K562 (cell line): ENCODE data around the gene MET. TPM values are rescaled to one million over a fixed set of nuclear protein-coding genes. Genes with fewer than 3 reads are reported as not detected.

Experiments used
- ATAC-seq: fragments of 200-7000 bp; cut with Tn5 transposase; 3 replicates; pipeline ENCODE4 v1.9.1; 2020; ENCODE audit warnings: moderate library complexity
- BruUV-seq: library from RNA; stranded (reverse); fragments of 400-500 nt; replicated peaks from 2 replicates; lab custom pipeline; 2021; lab: Mats Ljungman, UMichigan
- CTCF ChIA-PET: fragments of 300-600 bp; formaldehyde crosslinking; extraction: SDS; loops from one replicate; lab custom pipeline; 2021; ENCODE audit warnings: low intra/inter-chr PET ratio; lab: Yijun Ruan, JAX
- POLR2A ChIA-PET: fragments of 300-600, 350-650 bp; sonication (Branson Sonifier 250); formaldehyde crosslinking; extraction: SDS; loops from one replicate; lab custom pipeline; 2021; ENCODE audit warnings: antibody characterized with exemption, inconsistent platforms; lab: Yijun Ruan, JAX
- DNase-seq, 4 experiments: peaks; one replicate each; pipeline versions ENCODE4 v3.0.0 to v3.0.0-alpha.2; 2011 to 2018; ENCODE audit warnings: low spot score in 3 of 4, mixed read lengths in 3 of 4; ENCODE audit errors: extremely low read depth in 1 of 4
- FAIRE-seq: peaks from 2 replicates; lab custom pipeline; 2011; peaks lifted over from hg19 to GRCh38; lab: Jason Lieb, UNC
- H2AFZ ChIP-seq: 2 replicates; pipeline ENCODE4 v1.6.0; 2011; ENCODE audit warnings: low read depth, low read length, control low read depth, inconsistent platforms
- H3K27ac ChIP-seq: fragments of 200-600 bp; 3 replicates; pipeline ENCODE4 v1.8.0; 2011; ENCODE audit warnings: low read depth, mild to moderate bottlenecking, control low read depth, inconsistent platforms, low read length, moderate library complexity, mixed read lengths; ENCODE audit errors: extremely low read depth
- H3K27me3 ChIP-seq, 2 experiments: fragments of 300-600 bp in 1 of 2; 2 replicates in 1 of 2; 3 replicates in 1 of 2; pipeline versions ENCODE4 v1.6.0 to v1.8.0; 2011; ENCODE audit warnings: inconsistent platforms in 2 of 2, low read length in 2 of 2, mild to moderate bottlenecking in 1 of 2, mixed read lengths in 1 of 2, moderate library complexity in 1 of 2; ENCODE audit not compliant: control insufficient read depth in 2 of 2, insufficient read depth in 2 of 2
- H3K36me3 ChIP-seq: fragments of 300-600 bp; 3 replicates; pipeline ENCODE4 v1.8.0; 2011; ENCODE audit warnings: mild to moderate bottlenecking, low read length, inconsistent platforms; ENCODE audit not compliant: control insufficient read depth, insufficient read depth
- H3K4me1 ChIP-seq, 2 experiments: fragments of 200-600 bp in 1 of 2; replicated peaks in 1 of 2; 2 replicates in 1 of 2; 3 replicates in 1 of 2; pipeline versions ENCODE4 v1.5.1 to v1.8.0; 2011; ENCODE audit warnings: inconsistent platforms in 2 of 2, low read length in 2 of 2, mild to moderate bottlenecking in 1 of 2, mixed read lengths in 1 of 2, moderate library complexity in 1 of 2; ENCODE audit not compliant: control insufficient read depth in 2 of 2, insufficient read depth in 2 of 2
- H3K4me2 ChIP-seq: 2 replicates; pipeline ENCODE4 v1.6.1; 2011; ENCODE audit warnings: low read length, control low read depth, inconsistent platforms, mixed read lengths; ENCODE audit not compliant: insufficient read depth
- H3K4me3 ChIP-seq: fragments of 200-600 bp; sonication (generic), shearing (Covaris generic); 2 replicates; pipeline ENCODE4 v1.5.1; 2016; ENCODE audit warnings: control low read depth, inconsistent platforms
- H3K79me2 ChIP-seq: fragments of 200-600 bp; 3 replicates; pipeline ENCODE4 v1.8.0; 2011; ENCODE audit warnings: low read length, inconsistent platforms; ENCODE audit not compliant: control insufficient read depth, insufficient read depth
- H3K9ac ChIP-seq, 2 experiments: 2 replicates each; pipeline versions ENCODE4 v1.6.0 to v1.6.1; 2011; ENCODE audit warnings: low read depth in 2 of 2, low read length in 2 of 2, control low read depth in 1 of 2, inconsistent platforms in 1 of 2, mild to moderate bottlenecking in 1 of 2, mixed read lengths in 1 of 2; ENCODE audit not compliant: insufficient read depth in 1 of 2
- H3K9me1 ChIP-seq: one replicate; pipeline ENCODE4 v1.6.0; 2011; ENCODE audit warnings: inconsistent platforms, mild to moderate bottlenecking, low read length, moderate library complexity; ENCODE audit not compliant: control insufficient read depth, insufficient read depth
- H3K9me3 ChIP-seq: replicated peaks from 2 replicates; pipeline ENCODE4 v1.5.1; 2011; ENCODE audit warnings: low read depth, low read length, inconsistent platforms; ENCODE audit not compliant: control insufficient read depth, insufficient read depth
- H4K20me1 ChIP-seq: replicated peaks from 2 replicates; pipeline ENCODE4 v1.6.1; 2011; ENCODE audit warnings: low read length, inconsistent platforms, mixed read lengths; ENCODE audit not compliant: control insufficient read depth, insufficient read depth
- BRD4 ChIP-seq: fragments of 200-600 bp; sonication (generic); IDR thresholded peaks from 2 replicates; pipeline ENCODE4 v1.6.1; 2017; ENCODE audit warnings: inconsistent platforms
- E2F3 ChIP-seq: fragments of 250-450 bp; sonication (Bioruptor Pico); IDR thresholded peaks from 2 replicates; pipeline ENCODE4 v1.4.0; 2020; ENCODE audit warnings: mild to moderate bottlenecking
- HES1 ChIP-seq: fragments of 450-650 bp; IDR thresholded peaks from 2 replicates; pipeline ENCODE4 v1.6.1; 2016; ENCODE audit warnings: low read depth, mild to moderate bottlenecking, moderate library complexity
- JUND ChIP-seq, 2 experiments: IDR thresholded peaks; 2 replicates in 1 of 2; 3 replicates in 1 of 2; pipeline ENCODE4 v1.6.1; 2011; ENCODE audit warnings: borderline replicate concordance in 2 of 2, low read depth in 2 of 2, low read length in 2 of 2, improper control_type of control experiment in 1 of 2, missing biosample characterization in 1 of 2, missing genetic modification characterization in 1 of 2, missing genetic modification reagents in 1 of 2
- KAT7 ChIP-seq: sonication (generic); formaldehyde crosslinking; IDR thresholded peaks from 2 replicates; pipeline ENCODE4 v1.8.0; 2022; ENCODE audit warnings: missing genetic modification reagents, mild to moderate bottlenecking, borderline replicate concordance
- NRF1 ChIP-seq, 2 experiments: fragments of 450-650 bp; IDR thresholded peaks in 1 of 2; conservative IDR thresholded peaks in 1 of 2; 2 replicates each; pipeline ENCODE4 v1.6.1; 2014; ENCODE audit warnings: mild to moderate bottlenecking in 2 of 2
- PHTF2 ChIP-seq: fragments of 250-450 bp; sonication (Bioruptor Pico); IDR thresholded peaks from 2 replicates; pipeline ENCODE4 v1.5.0; 2021; ENCODE audit warnings: mild to moderate bottlenecking
- SREBF1 ChIP-seq: fragments of 150-350 bp; IDR thresholded peaks from 2 replicates; pipeline ENCODE4 v1.6.1; 2014; ENCODE audit warnings: antibody characterized with exemption, low read depth, low read length, borderline replicate concordance
- ZNF121 ChIP-seq: sonication (generic); formaldehyde crosslinking; conservative IDR thresholded peaks from 2 replicates; pipeline ENCODE4 v1.8.0; 2022; ENCODE audit warnings: missing genetic modification reagents
- ZNF184 ChIP-seq: sonication (generic); formaldehyde crosslinking; IDR thresholded peaks from 2 replicates; pipeline ENCODE4 v1.5.0; 2020; ENCODE audit warnings: missing genetic modification reagents
- ZNF639 ChIP-seq, 2 experiments: fragments of 200-800 bp in 1 of 2; sonication (Bioruptor generic) in 1 of 2; sonication (generic) in 1 of 2; formaldehyde crosslinking in 1 of 2; IDR thresholded peaks in 1 of 2; conservative IDR thresholded peaks in 1 of 2; 2 replicates each; pipeline versions ENCODE4 v1.5.0 to v1.6.1; 2016 to 2020; ENCODE audit warnings: missing compliant biosample characterization in 1 of 2, missing genetic modification characterization in 1 of 2, missing genetic modification reagents in 1 of 2
- WGBS: fragments of 100-300 bp; shearing (Covaris generic); methylation state at CpG from one replicate; pipeline ENCODE4 v1.1.6; 2016; ENCODE audit warnings: low coverage, mixed read lengths; ENCODE audit not compliant: insufficient coverage; ENCODE audit errors: missing lambda C conversion rate; 5-methylcytosine and 5-hydroxymethylcytosine counted together
- in situ Hi-C: fragments of 300-500 bp; cut with MboI; formaldehyde crosslinking; loops from 4 replicates; pipeline ENCODE4 v1.15.0; 2018; ENCODE audit warnings: inconsistent platforms, mixed read lengths
- intact Hi-C: fragments of 100-400 bp; cut with micrococcal nuclease; formaldehyde crosslinking; loops from 2 replicates; pipeline ENCODE4 v1.14.2; 2022
- polyA plus RNA-seq, 8 experiments: library from polyadenylated mRNA; depleted of rRNA in 4 of 8; stranded (reverse) in 5 of 8; unstranded in 3 of 8; fragments of >200 nt; fragmentation: Nextera tagmentation in 2 of 8; fragmentation: Illumina TruSeq in 1 of 8; extraction: Ambion mirVana in 2 of 8; extraction: Trizol in 1 of 8; gene quantifications; 2 replicates each; pipeline versions ENCODE4 v1.2.1 to v1.2.3, GENCODE V29; 2011 to 2014; ENCODE audit warnings: inconsistent platforms in 1 of 8, missing spikeins in 1 of 8
- total RNA-seq, 7 experiments: library from RNA; depleted of rRNA in 6 of 7; stranded (reverse); fragments of >200 nt in 6 of 7; fragmentation: Illumina TruSeq in 2 of 7; extraction: Trizol in 2 of 7; gene quantifications; 2 replicates each; pipeline versions ENCODE4 v1.2.1 to v1.2.3, GENCODE V29; 2011 to 2021; ENCODE audit warnings: low replicate concordance in 1 of 7

MET gene
- total and polyA plus RNA-seq, 9 of the 15 experiments (the other 6 are each of a cell fraction or from before 2014, with no cell fraction given): 0.84 to 2.4 (median 1.1) TPM

- no peak for TF ChIP-seq JUND (IDR thresholded peaks at IDR 0.05; ENCODE audit: borderline replicate concordance, low read depth, low read length)
- TF ChIP-seq JUND (tag; IDR thresholded peaks at IDR 0.05; ENCODE audit: borderline replicate concordance, low read depth, low read length): no peak
- no peak for TF ChIP-seq ZNF121 (CRISPR knock-in tag)
- TF ChIP-seq NRF1 (conservative IDR thresholded peaks at IDR 0.05 in 1 of 2, IDR thresholded peaks at IDR 0.05 in 1 of 2): no peak
- no peak for TF ChIP-seq BRD4
- no peak for TF ChIP-seq ZNF639 (CRISPR knock-in tag; conservative IDR thresholded peaks at IDR 0.05 in 1 of 2, IDR thresholded peaks at IDR 0.05 in 1 of 2)
- TF ChIP-seq KAT7 (CRISPR knock-in tag): no peak
- no peak for TF ChIP-seq HES1
- TF ChIP-seq ZNF184 (CRISPR knock-in tag): no peak
- TF ChIP-seq PHTF2: no peak
- no peak for TF ChIP-seq E2F3
- TF ChIP-seq SREBF1: no peak
These were observed 105.8 kb downstream of the MET start for GRCh38 chr7:116777651-116778281.

More at GRCh38 chr7:116777651-116778281, 105.8 kb downstream of the MET start:
- ChIA-PET CTCF (no interaction called here), POLR2A (interaction anchor here (1.0 kb wide), 1 partner anchor 15 kb away, joined by 3 read pairs; no protein-coding TSS in a partner anchor)
- Histone ChIP-seq H4K20me1 (no peaks in the 10 kb centered on the region), H3K27me3 (peaks cover 2 to 6% of the 10 kb centered on the region in 2 experiments; a peak in 1 of 5 replicates), H3K4me3 (no peak overlapping the region), H3K9ac (no peak overlapping the region), H3K79me2 (no peaks in the 10 kb centered on the region), H3K4me2 (no peak overlapping the region), H3K27ac (no peak overlapping the region), H3K36me3 (no peaks in the 10 kb centered on the region), H2AFZ (no peak overlapping the region), H3K9me1 (no peaks in the 10 kb centered on the region), H3K4me1 (no peaks in the 10 kb centered on the region), H3K9me3 (no peaks in the 10 kb centered on the region)
- WGBS: 0% methylated on average over 3 of the region's 3 CpGs
- intact Hi-C loops (no loop called here), in situ Hi-C loops (no loop called here)
- DNase-seq (no peak), FAIRE-seq (no peak), ATAC-seq (no peak)
- BruUV-seq: no TSS peak
